ENCODE data around the gene FREY1.
A peak's percentile ranks its signal among the peaks of the same experiment; 100 is the strongest.

FREY1 gene

GRCh38 chr11:45906965-45907611, at the start of gene FREY1:
Gene FREY1, minus strand, starts transcription at chr11:45907271. Its CDS starts 26 bp downstream, at chr11:45907245.
- no peak for DNase-seq (ENCODE audit: low spot score)

- no peak for DNase-seq (ENCODE audit: low spot score)
Measured at GRCh38 chr11:45949992-45950407, 42.9 kb upstream of the FREY1 start.

- DNase-seq (ENCODE audit: low spot score) = peak; percentile 36
Measured at GRCh38 chr11:45948356-45948755, 41.3 kb upstream of the FREY1 start.

- DNase-seq (ENCODE audit: low spot score) = no peak
Measured at GRCh38 chr11:45947885-45948284, 40.8 kb upstream of the FREY1 start.

GRCh38 chr11:45945397-45945999, 38.4 kb upstream of the FREY1 start:
- DNase-seq (ENCODE audit: low spot score) = no peak

- DNase-seq (ENCODE audit: low spot score) = peak; percentile 77
Measured at GRCh38 chr11:45942381-45942780, 35.3 kb upstream of the FREY1 start.

- no peak for DNase-seq (ENCODE audit: low spot score)
Measured at GRCh38 chr11:45941285-45941684, 34.2 kb upstream of the FREY1 start.

- DNase-seq (ENCODE audit: low spot score) = peak; percentile 19
Measured at GRCh38 chr11:45939836-45940235, 32.8 kb upstream of the FREY1 start.

- no peak for DNase-seq (ENCODE audit: low spot score)
Measured at GRCh38 chr11:45937916-45938315, 30.8 kb upstream of the FREY1 start.

GRCh38 chr11:45936511-45937054, 29.5 kb upstream of the FREY1 start:
- no peak for DNase-seq (ENCODE audit: low spot score)

GRCh38 chr11:45935349-45936064, 28.4 kb upstream of the FREY1 start:
- DNase-seq (ENCODE audit: low spot score) = no peak

- DNase-seq (ENCODE audit: low spot score) = no peak
Measured at GRCh38 chr11:45934580-45935318, 27.7 kb upstream of the FREY1 start.

GRCh38 chr11:45933846-45934579, 26.9 kb upstream of the FREY1 start:
- DNase-seq (ENCODE audit: low spot score) = no peak

- DNase-seq (ENCODE audit: low spot score) = peak; percentile 60
Measured at GRCh38 chr11:45933131-45933831, 26.2 kb upstream of the FREY1 start.

- no peak for DNase-seq (ENCODE audit: low spot score)
Measured at GRCh38 chr11:45932217-45932616, 25.1 kb upstream of the FREY1 start.

- no peak for DNase-seq (ENCODE audit: low spot score)
Measured at GRCh38 chr11:45931739-45932138, 24.7 kb upstream of the FREY1 start.

GRCh38 chr11:45930951-45931570, 24.0 kb upstream of the FREY1 start:
- DNase-seq (ENCODE audit: low spot score) = no peak

GRCh38 chr11:45930031-45930794, 23.1 kb upstream of the FREY1 start:
- DNase-seq (ENCODE audit: low spot score) = peak; percentile 60

GRCh38 chr11:45929486-45930030, 22.5 kb upstream of the FREY1 start:
- peak; percentile 29 for DNase-seq (ENCODE audit: low spot score)
